OCI-LY1 (cell line): ENCODE results near the gene WDR55.
A peak's percentile ranks its signal among the peaks of the same experiment; 100 is the strongest.
"Not testable (repeated sequence)": the region's sequence is repeated elsewhere in the genome, so short reads cannot be mapped to it uniquely, and the experiment has no call there.

Experiments
- H2AFZ ChIP-seq: fragments of 200-600 bp; sonication (generic), shearing (Covaris generic); 2 replicates; pipeline ENCODE4 v1.6.0; 2014; ENCODE audit warnings: antibody characterized with exemption, mild to moderate bottlenecking, low read length
- H3F3A ChIP-seq: fragments of 200-600 bp; sonication (generic), shearing (Covaris generic); 2 replicates; pipeline ENCODE4 v1.6.0; 2014; ENCODE audit warnings: mild to moderate bottlenecking, antibody characterized with exemption, low read length, moderate library complexity; ENCODE audit not compliant: insufficient read depth
- H3K27ac ChIP-seq: fragments of 200-600 bp; sonication (generic); 2 replicates; pipeline ENCODE4 v1.5.1; 2014; ENCODE audit warnings: low read length, mixed run types, mild to moderate bottlenecking, low read depth; ENCODE audit not compliant: poor library complexity, severe bottlenecking
- H3K27me3 ChIP-seq: fragments of 200-600 bp; sonication (generic); 2 replicates; pipeline ENCODE4 v1.6.0; 2014; ENCODE audit warnings: antibody characterized with exemption, mild to moderate bottlenecking, low read length, moderate library complexity; ENCODE audit not compliant: insufficient read depth
- H3K36me3 ChIP-seq: fragments of 200-600 bp; sonication (generic); 2 replicates; pipeline ENCODE4 v1.6.1; 2014; ENCODE audit warnings: mild to moderate bottlenecking, antibody characterized with exemption, low read length, moderate library complexity, mixed read lengths; ENCODE audit not compliant: insufficient read depth
- H3K4me1 ChIP-seq: fragments of 200-600 bp; sonication (generic); 2 replicates; pipeline ENCODE4 v1.5.1; 2014; ENCODE audit warnings: mild to moderate bottlenecking, low read length, moderate library complexity; ENCODE audit not compliant: insufficient read depth, severe bottlenecking
- H3K4me2 ChIP-seq: fragments of 200-600 bp; sonication (generic), shearing (Covaris generic); 2 replicates; pipeline ENCODE4 v1.6.1; 2014; ENCODE audit warnings: low read length
- H3K4me3 ChIP-seq: fragments of 200-600 bp; sonication (generic); 2 replicates; pipeline ENCODE4 v1.5.1; 2014; ENCODE audit warnings: low read length, low read depth, mild to moderate bottlenecking, mixed read lengths; ENCODE audit not compliant: poor library complexity, severe bottlenecking
- H3K79me2 ChIP-seq: fragments of 200-600 bp; shearing (Covaris generic); 2 replicates; pipeline ENCODE4 v1.6.1; 2016; ENCODE audit warnings: mixed run types, low read length, mixed read lengths; ENCODE audit not compliant: insufficient read depth
- H3K9ac ChIP-seq: fragments of 200-600 bp; sonication (generic), shearing (Covaris generic); 2 replicates; pipeline ENCODE4 v1.6.1; 2014; ENCODE audit warnings: mild to moderate bottlenecking, low read length, mixed read lengths
- H3K9me2 ChIP-seq: fragments of 200-600 bp; sonication (generic), shearing (Covaris generic); 2 replicates; pipeline ENCODE4 v1.6.1; 2014; ENCODE audit warnings: low read depth, mild to moderate bottlenecking, low read length, mixed read lengths
- H3K9me3 ChIP-seq: fragments of 200-600 bp; shearing (Covaris generic); 2 replicates; pipeline ENCODE4 v1.6.1; 2014; ENCODE audit warnings: low read length, mixed read lengths
- H4K20me1 ChIP-seq: fragments of 200-600 bp; sonication (generic), shearing (Covaris generic); 2 replicates; pipeline ENCODE4 v1.6.0; 2016; ENCODE audit warnings: mild to moderate bottlenecking, low read length; ENCODE audit not compliant: insufficient read depth
- EZH2 ChIP-seq: fragments of 200-600 bp; sonication (generic), shearing (Covaris generic); IDR thresholded peaks from 2 replicates; pipeline ENCODE4 v1.8.0; 2017; ENCODE audit warnings: borderline replicate concordance, mixed run types, mild to moderate bottlenecking, antibody characterized with exemption, low read length, moderate library complexity, mixed read lengths
- TF ChIP-seq, protein P1 (sequence below): fragments of 200-600 bp; sonication (generic), shearing (Covaris generic); IDR thresholded peaks from 2 replicates; pipeline ENCODE4 v1.5.1; 2017; ENCODE audit warnings: mild to moderate bottlenecking, antibody characterized with exemption, low read length, moderate library complexity, mixed read lengths

Gene WDR55

DNA sequence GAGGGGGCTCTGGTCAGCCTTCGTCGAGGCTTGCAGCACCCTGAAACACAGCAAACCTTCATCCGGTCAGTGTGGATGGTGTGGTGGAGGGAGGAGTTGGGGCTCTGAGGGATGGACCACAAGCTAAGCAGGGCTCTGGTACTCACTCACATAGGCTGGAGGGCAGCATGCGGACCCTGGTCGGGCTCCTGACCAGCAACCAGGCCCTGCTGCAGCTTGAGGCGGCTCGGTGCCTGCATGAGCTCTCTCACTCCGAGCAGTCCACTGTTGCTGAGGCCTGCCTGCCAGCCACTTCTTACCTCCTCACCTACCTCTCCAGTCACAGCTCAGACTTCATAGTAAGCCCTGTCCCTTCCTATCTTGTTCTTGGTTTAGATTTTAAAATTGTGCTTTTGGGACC, 23.0 kb upstream of the WDR55 start:
- H3K79me2 ChIP-seq: peaks cover 6% of the 10 kb centered on the region
- H3F3A ChIP-seq: no peaks in the 10 kb centered on the region
- H3K36me3 ChIP-seq: peaks cover 52% of the 10 kb centered on the region; the same call in 1 of the 2 replicates
- H3K4me2 ChIP-seq: no peak overlapping the region
- peaks cover 36% of the 10 kb centered on the region for H3K4me1 ChIP-seq
- no peak overlapping the region for H3K27ac ChIP-seq
- no peaks in the 10 kb centered on the region for H3K9me3 ChIP-seq
- TF ChIP-seq, protein P1, sequence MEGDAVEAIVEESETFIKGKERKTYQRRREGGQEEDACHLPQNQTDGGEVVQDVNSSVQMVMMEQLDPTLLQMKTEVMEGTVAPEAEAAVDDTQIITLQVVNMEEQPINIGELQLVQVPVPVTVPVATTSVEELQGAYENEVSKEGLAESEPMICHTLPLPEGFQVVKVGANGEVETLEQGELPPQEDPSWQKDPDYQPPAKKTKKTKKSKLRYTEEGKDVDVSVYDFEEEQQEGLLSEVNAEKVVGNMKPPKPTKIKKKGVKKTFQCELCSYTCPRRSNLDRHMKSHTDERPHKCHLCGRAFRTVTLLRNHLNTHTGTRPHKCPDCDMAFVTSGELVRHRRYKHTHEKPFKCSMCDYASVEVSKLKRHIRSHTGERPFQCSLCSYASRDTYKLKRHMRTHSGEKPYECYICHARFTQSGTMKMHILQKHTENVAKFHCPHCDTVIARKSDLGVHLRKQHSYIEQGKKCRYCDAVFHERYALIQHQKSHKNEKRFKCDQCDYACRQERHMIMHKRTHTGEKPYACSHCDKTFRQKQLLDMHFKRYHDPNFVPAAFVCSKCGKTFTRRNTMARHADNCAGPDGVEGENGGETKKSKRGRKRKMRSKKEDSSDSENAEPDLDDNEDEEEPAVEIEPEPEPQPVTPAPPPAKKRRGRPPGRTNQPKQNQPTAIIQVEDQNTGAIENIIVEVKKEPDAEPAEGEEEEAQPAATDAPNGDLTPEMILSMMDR: no peak
- no peak for TF ChIP-seq EZH2
- no peaks in the 10 kb centered on the region for H4K20me1 ChIP-seq
- no peak overlapping the region for H2AFZ ChIP-seq
- no peaks in the 10 kb centered on the region for H3K27me3 ChIP-seq
- H3K4me3 ChIP-seq: no peak overlapping the region
- no peak overlapping the region for H3K9ac ChIP-seq
- H3K9me2 ChIP-seq: no peaks in the 10 kb centered on the region

DNA sequence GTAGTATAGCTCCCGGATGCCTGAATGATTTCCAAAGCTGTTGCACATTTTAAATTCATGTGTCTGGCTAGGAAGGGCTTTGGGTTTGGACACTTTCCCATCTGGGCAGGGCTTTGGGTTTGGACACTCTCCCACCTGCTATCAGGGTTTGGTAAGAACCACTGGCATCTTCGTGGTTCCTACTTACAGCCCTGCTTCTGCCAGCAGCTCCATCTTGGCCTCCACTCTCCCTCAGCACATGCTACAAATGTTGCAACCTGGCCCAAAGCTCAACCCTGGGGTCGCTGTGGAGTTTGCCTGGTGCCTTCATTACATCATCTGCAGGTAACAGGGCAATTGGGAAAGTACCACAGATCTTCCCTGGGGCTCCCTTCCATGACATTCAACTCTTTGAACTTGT, 22.0 kb upstream of the WDR55 start:
- H3K79me2 ChIP-seq: peaks cover 11% of the 10 kb centered on the region
- no peak overlapping the region for H3K4me3 ChIP-seq
- peaks cover 37% of the 10 kb centered on the region for H3K4me1 ChIP-seq
- no peaks in the 10 kb centered on the region for H3K9me3 ChIP-seq
- H3K4me2 ChIP-seq: no peak overlapping the region
- TF ChIP-seq EZH2: no peak
- TF ChIP-seq, protein P1: no peak
- no peaks in the 10 kb centered on the region for H3K9me2 ChIP-seq
- H3K9ac ChIP-seq: no peak overlapping the region
- no peak overlapping the region for H2AFZ ChIP-seq
- no peak overlapping the region for H3K27ac ChIP-seq
- H4K20me1 ChIP-seq: no peaks in the 10 kb centered on the region
- H3F3A ChIP-seq: no peaks in the 10 kb centered on the region
- peaks cover 52% of the 10 kb centered on the region; the same call in 1 of the 2 replicates for H3K36me3 ChIP-seq
- H3K27me3 ChIP-seq: no peaks in the 10 kb centered on the region

DNA sequence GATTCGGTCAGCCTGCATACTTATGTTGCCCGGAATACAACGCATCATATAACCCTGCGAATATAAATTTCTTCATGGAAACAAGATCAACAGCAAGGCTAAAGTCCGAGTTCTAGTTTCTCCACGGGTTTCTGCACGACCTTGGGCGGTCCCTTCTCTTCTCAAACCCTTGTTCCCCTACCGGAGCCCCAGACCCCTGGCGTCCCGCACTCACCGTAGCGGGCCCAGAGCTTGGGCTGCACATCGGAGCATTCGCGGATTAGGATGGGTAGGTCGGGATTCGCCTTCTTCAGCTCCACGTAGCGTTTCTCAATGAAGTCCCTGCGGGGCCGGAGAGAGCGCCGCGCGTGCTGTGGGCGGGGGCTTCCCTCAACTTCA, 17.7 kb upstream of the WDR55 start:
- Histone ChIP-seq H3K79me2 (peaks cover 19% of the 10 kb centered on the region), H2AFZ (0 out of 2 replicates have a peak overlapping the region, but pooled peaks have one; percentile 11), H3K4me3 (peak overlapping the region; percentile 97), H3K27ac (peak overlapping the region; percentile 17), H4K20me1 (no peaks in the 10 kb centered on the region), H3K4me2 (peak overlapping the region; percentile 92), H3K9me3 (no peaks in the 10 kb centered on the region), H3K36me3 (peaks cover 63% of the 10 kb centered on the region), H3F3A (no peaks in the 10 kb centered on the region), H3K9ac (peak overlapping the region; percentile 93), H3K9me2 (no peaks in the 10 kb centered on the region), H3K27me3 (no peaks in the 10 kb centered on the region), H3K4me1 (peaks cover 23% of the 10 kb centered on the region)
- no peak for TF ChIP-seq EZH2

DNA sequence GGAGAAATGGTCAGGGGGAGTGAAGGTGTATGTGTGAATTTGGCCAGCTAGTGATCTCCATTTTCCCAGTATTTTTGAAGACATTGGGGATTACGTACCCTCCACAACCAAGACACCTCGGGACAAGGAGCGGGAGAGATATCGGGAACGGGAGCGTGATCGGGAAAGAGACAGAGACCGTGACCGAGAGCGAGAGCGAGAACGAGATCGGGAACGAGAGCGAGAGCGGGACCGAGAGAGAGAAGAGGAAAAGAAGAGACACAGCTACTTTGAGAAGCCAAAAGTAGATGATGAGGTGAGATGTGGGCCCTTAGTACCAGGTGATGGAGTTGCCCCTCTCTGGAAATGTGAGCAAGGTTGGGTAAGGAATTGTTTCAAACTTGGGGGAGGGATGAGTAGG, 5.8 kb upstream of the WDR55 start:
- H3K27ac ChIP-seq: no peak overlapping the region
- no peaks in the 10 kb centered on the region for H3K79me2 ChIP-seq
- no peaks in the 10 kb centered on the region for H3K9me2 ChIP-seq
- H3K9me3 ChIP-seq: no peaks in the 10 kb centered on the region
- no peaks in the 10 kb centered on the region for H3K27me3 ChIP-seq
- no peaks in the 10 kb centered on the region for H4K20me1 ChIP-seq
- peaks cover 7% of the 10 kb centered on the region; the same call in 1 of the 2 replicates for H3F3A ChIP-seq
- no peak for TF ChIP-seq EZH2
- TF ChIP-seq, protein P1: no peak
- no peak overlapping the region for H3K4me3 ChIP-seq
- H3K4me2 ChIP-seq: no peak overlapping the region
- no peak overlapping the region for H3K9ac ChIP-seq
- peaks cover 90% of the 10 kb centered on the region for H3K36me3 ChIP-seq
- H2AFZ ChIP-seq: no peak overlapping the region
- H3K4me1 ChIP-seq: peaks cover under 1% of the 10 kb centered on the region

DNA sequence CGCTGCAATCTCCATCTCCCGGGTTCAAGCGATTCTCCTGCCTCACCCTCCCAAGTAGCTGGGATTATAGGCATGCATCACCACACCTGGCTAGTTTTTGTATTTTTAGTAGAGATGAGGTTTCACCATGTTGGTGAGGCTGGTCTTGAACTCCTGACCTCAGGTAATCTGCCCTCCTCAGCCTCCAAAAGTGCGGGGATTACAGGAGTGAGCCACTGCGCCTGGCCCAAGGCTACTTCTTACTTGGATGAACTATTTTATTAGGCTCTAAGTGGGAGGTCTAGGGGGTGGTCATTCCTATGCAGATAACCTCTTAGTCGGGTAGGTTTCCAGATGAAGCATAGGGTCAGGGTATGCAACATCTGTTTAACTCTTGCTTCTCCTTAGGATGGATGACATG, 4.3 kb upstream of the WDR55 start:
- H3K9me3 ChIP-seq, H3K4me3 ChIP-seq, H4K20me1 ChIP-seq, H3F3A ChIP-seq, H3K9ac ChIP-seq, H2AFZ ChIP-seq, H3K27ac ChIP-seq, H3K79me2 ChIP-seq, H3K4me2 ChIP-seq, H3K9me2 ChIP-seq, H3K27me3 ChIP-seq, H3K4me1 ChIP-seq: not testable (repeated sequence)
- H3K36me3 ChIP-seq: peaks cover 75% of the 10 kb centered on the region
